Neural cell (in vitro differentiated cells): Measurements from ENCODE around the gene IPMK. TPM values are rescaled to one million over a fixed set of nuclear protein-coding genes. Genes with fewer than 3 reads are reported as not detected.

Experiments
- H2AFZ ChIP-seq: fragments of 200-600, 300-800 bp; sonication (generic), shearing (Covaris generic); 2 replicates; pipeline ENCODE4 v1.6.0; 2014; ENCODE audit warnings: low read depth, mild to moderate bottlenecking, antibody characterized with exemption, low read length, moderate library complexity
- H3F3A ChIP-seq: fragments of 200-600 bp; shearing (Covaris generic); 2 replicates; pipeline ENCODE4 v1.6.1; 2016; ENCODE audit warnings: mild to moderate bottlenecking, moderate library complexity, mixed read lengths, antibody characterized with exemption, low read length; ENCODE audit not compliant: insufficient read depth, poor library complexity, severe bottlenecking
- H3K27ac ChIP-seq: fragments of 200-600, 300-800 bp; sonication (generic), shearing (Covaris generic); 2 replicates; pipeline ENCODE4 v1.5.1; 2014; ENCODE audit warnings: mild to moderate bottlenecking, low read length, moderate library complexity
- H3K27me3 ChIP-seq: fragments of 300-800, 200-600 bp; sonication (generic), shearing (Covaris generic); 2 replicates; pipeline ENCODE4 v1.6.0; 2014; ENCODE audit warnings: mild to moderate bottlenecking, low read depth, low read length, moderate library complexity; ENCODE audit not compliant: insufficient read depth
- H3K36me3 ChIP-seq: fragments of 300-800, 200-600 bp; sonication (generic), shearing (Covaris generic); 2 replicates; pipeline ENCODE4 v1.5.1; 2014; ENCODE audit warnings: mild to moderate bottlenecking, antibody characterized with exemption, low read length, moderate library complexity; ENCODE audit not compliant: insufficient read depth
- H3K4me2 ChIP-seq: fragments of 300-800, 200-600 bp; sonication (generic), shearing (Covaris generic); 2 replicates; pipeline ENCODE4 v1.6.0; 2014; ENCODE audit warnings: mild to moderate bottlenecking, low read length
- H3K4me3 ChIP-seq: fragments of 300-800, 200-600 bp; sonication (generic), shearing (Covaris generic); 2 replicates; pipeline ENCODE4 v1.5.1; 2014; ENCODE audit warnings: mild to moderate bottlenecking, low read length, moderate library complexity
- H3K79me2 ChIP-seq: fragments of 200-600 bp; shearing (Covaris generic); replicated peaks from 2 replicates; pipeline ENCODE4 v1.6.0; 2014; ENCODE audit warnings: mild to moderate bottlenecking, low read length, moderate library complexity; ENCODE audit not compliant: insufficient read depth
- H3K9ac ChIP-seq: fragments of 300-800, 200-600 bp; sonication (generic), shearing (Covaris generic); 2 replicates; pipeline ENCODE4 v1.6.1; 2016; ENCODE audit warnings: mild to moderate bottlenecking, low read length, mixed read lengths
- H3K9me2 ChIP-seq: fragments of 200-600 bp; shearing (Covaris generic); 2 replicates; pipeline ENCODE4 v1.6.1; 2016; ENCODE audit warnings: mild to moderate bottlenecking, low read length, mixed read lengths; ENCODE audit not compliant: insufficient read depth
- H3K9me3 ChIP-seq: fragments of 200-600, 300-800 bp; sonication (generic), shearing (Covaris generic); 2 replicates; pipeline ENCODE4 v1.6.1; 2016; ENCODE audit warnings: mild to moderate bottlenecking, mixed run types, low read length, moderate library complexity, mixed read lengths
- H4K20me1 ChIP-seq: fragments of 200-600 bp; shearing (Covaris generic); 2 replicates; pipeline ENCODE4 v1.6.1; 2016; ENCODE audit warnings: mild to moderate bottlenecking, mixed run types; ENCODE audit not compliant: insufficient read depth
- CTCF ChIP-seq: fragments of 450-650 bp; IDR thresholded peaks from 2 replicates; pipeline ENCODE4 v1.5.1; 2014; ENCODE audit warnings: antibody characterized with exemption, mild to moderate bottlenecking, moderate library complexity; ENCODE audit not compliant: poor library complexity, severe bottlenecking
- EP300 ChIP-seq: fragments of 450-650 bp; conservative IDR thresholded peaks from 2 replicates; pipeline ENCODE4 v1.6.1; 2014; ENCODE audit warnings: antibody characterized with exemption, mild to moderate bottlenecking, moderate library complexity; ENCODE audit not compliant: poor library complexity, severe bottlenecking
- EZH2 ChIP-seq: fragments of 200-600, 300-800 bp; shearing (Covaris generic), sonication (generic); IDR thresholded peaks from 2 replicates; pipeline ENCODE4 v1.6.1; 2014; ENCODE audit warnings: antibody characterized with exemption, low read length, borderline replicate concordance, mild to moderate bottlenecking; ENCODE audit not compliant: insufficient read depth, poor library complexity, severe bottlenecking
- MXI1 ChIP-seq: fragments of 450-650 bp; conservative IDR thresholded peaks from 2 replicates; pipeline ENCODE4 v1.6.1; 2014; ENCODE audit warnings: antibody characterized with exemption, mild to moderate bottlenecking; ENCODE audit not compliant: poor library complexity, severe bottlenecking
- POLR2AphosphoS5 ChIP-seq: IDR thresholded peaks from 2 replicates; pipeline ENCODE4 v1.6.1; 2012
- RAD21 ChIP-seq: fragments of 450-650 bp; conservative IDR thresholded peaks from 2 replicates; pipeline ENCODE4 v1.6.1; 2014; ENCODE audit warnings: antibody characterized with exemption, mild to moderate bottlenecking, moderate library complexity
- SMC3 ChIP-seq: fragments of 450-650 bp; conservative IDR thresholded peaks from 2 replicates; pipeline ENCODE4 v1.6.1; 2014; ENCODE audit warnings: antibody characterized with exemption, mild to moderate bottlenecking, moderate library complexity; ENCODE audit not compliant: poor library complexity
- TAF1 ChIP-seq: IDR thresholded peaks from 2 replicates; pipeline ENCODE4 v1.6.1; 2012; ENCODE audit warnings: low read depth
- polyA plus RNA-seq: library from polyadenylated mRNA; depleted of rRNA; stranded (reverse); fragments of >200 nt; gene quantifications from 2 replicates; pipeline ENCODE4 v1.2.3, GENCODE V29; 2014
- TF ChIP-seq, protein P1 (sequence below): IDR thresholded peaks from 2 replicates; pipeline ENCODE4 v1.6.1; 2012; ENCODE audit warnings: borderline replicate concordance

IPMK gene
- polyA plus RNA-seq, 1 donor from 2014 or later: 11.7 TPM

GRCh38 chr10:58266003-58266825 is 1.5 kb downstream of the IPMK start:
- TF ChIP-seq SMC3 (no peak), MXI1 (no peak), RAD21 (no peak), CTCF (no peak), EZH2 (no peak), TAF1 (no peak), EP300 (no peak), POLR2AphosphoS5 (no peak)
- TF ChIP-seq, protein P1, sequence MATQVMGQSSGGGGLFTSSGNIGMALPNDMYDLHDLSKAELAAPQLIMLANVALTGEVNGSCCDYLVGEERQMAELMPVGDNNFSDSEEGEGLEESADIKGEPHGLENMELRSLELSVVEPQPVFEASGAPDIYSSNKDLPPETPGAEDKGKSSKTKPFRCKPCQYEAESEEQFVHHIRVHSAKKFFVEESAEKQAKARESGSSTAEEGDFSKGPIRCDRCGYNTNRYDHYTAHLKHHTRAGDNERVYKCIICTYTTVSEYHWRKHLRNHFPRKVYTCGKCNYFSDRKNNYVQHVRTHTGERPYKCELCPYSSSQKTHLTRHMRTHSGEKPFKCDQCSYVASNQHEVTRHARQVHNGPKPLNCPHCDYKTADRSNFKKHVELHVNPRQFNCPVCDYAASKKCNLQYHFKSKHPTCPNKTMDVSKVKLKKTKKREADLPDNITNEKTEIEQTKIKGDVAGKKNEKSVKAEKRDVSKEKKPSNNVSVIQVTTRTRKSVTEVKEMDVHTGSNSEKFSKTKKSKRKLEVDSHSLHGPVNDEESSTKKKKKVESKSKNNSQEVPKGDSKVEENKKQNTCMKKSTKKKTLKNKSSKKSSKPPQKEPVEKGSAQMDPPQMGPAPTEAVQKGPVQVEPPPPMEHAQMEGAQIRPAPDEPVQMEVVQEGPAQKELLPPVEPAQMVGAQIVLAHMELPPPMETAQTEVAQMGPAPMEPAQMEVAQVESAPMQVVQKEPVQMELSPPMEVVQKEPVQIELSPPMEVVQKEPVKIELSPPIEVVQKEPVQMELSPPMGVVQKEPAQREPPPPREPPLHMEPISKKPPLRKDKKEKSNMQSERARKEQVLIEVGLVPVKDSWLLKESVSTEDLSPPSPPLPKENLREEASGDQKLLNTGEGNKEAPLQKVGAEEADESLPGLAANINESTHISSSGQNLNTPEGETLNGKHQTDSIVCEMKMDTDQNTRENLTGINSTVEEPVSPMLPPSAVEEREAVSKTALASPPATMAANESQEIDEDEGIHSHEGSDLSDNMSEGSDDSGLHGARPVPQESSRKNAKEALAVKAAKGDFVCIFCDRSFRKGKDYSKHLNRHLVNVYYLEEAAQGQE: no peak
- H3K4me2 ChIP-seq: peak overlapping the region; percentile 68
- H2AFZ ChIP-seq: no peak overlapping the region
- H3F3A ChIP-seq: no peaks in the 10 kb centered on the region
- H3K9ac ChIP-seq: peak overlapping the region; percentile 80
- no peaks in the 10 kb centered on the region for H3K27me3 ChIP-seq
- H3K36me3 ChIP-seq: no peaks in the 10 kb centered on the region
- no peaks in the 10 kb centered on the region for H3K9me2 ChIP-seq
- peaks cover 46% of the 10 kb centered on the region for H3K79me2 ChIP-seq
- H4K20me1 ChIP-seq: no peaks in the 10 kb centered on the region
- peak overlapping the region; percentile 59 for H3K27ac ChIP-seq
- no peaks in the 10 kb centered on the region for H3K9me3 ChIP-seq
- H3K4me3 ChIP-seq: peak overlapping the region; percentile 90

DNA sequence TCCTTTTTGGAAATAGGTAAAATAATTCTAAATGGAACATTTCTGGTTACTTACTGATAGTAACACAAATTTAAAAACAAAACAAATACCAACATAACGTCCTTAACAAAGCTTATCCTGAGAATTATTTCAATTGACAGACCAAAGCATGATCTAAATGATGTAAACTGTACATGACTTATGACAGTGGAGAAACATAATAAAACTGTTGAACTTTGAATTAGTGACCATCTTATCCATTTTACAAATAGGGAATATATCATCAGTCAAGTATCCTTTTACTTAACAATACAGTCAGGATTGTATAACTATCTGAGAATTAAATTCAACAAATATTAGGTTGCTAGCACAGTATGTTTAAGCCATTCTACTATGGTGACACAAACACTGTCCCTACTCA is 2.4 kb downstream of the IPMK start:
- Histone ChIP-seq H3K4me2 (peak overlapping the region; percentile 68), H3K9me3 (no peaks in the 10 kb centered on the region), H3K27me3 (no peaks in the 10 kb centered on the region), H4K20me1 (no peaks in the 10 kb centered on the region), H3K9me2 (no peaks in the 10 kb centered on the region), H3K36me3 (no peaks in the 10 kb centered on the region), H3K9ac (no peak overlapping the region), H3K4me3 (peak overlapping the region; percentile 90), H3K27ac (no peak overlapping the region), H3K79me2 (peaks cover 45% of the 10 kb centered on the region), H2AFZ (no peak overlapping the region), H3F3A (no peaks in the 10 kb centered on the region)
- TF ChIP-seq RAD21 (no peak), SMC3 (no peak), TAF1 (no peak), MXI1 (no peak), EP300 (no peak), EZH2 (no peak), POLR2AphosphoS5 (no peak), CTCF (no peak)
- TF ChIP-seq, protein P1: no peak
